IPS-20b (cell line): ENCODE data around the gene ARHGDIG.
"Not testable (repeated sequence)": the region's sequence is repeated elsewhere in the genome, so short reads cannot be mapped to it uniquely, and the experiment has no call there.

Experiments
- H3K27ac ChIP-seq: one replicate; pipeline ENCODE4 v1.5.1; 2013; ENCODE audit warnings: low read length
- H3K27me3 ChIP-seq: 2 replicates; pipeline ENCODE4 v1.6.1; 2013; ENCODE audit warnings: mild to moderate bottlenecking, low read length, inconsistent platforms; ENCODE audit not compliant: insufficient read depth
- H3K36me3 ChIP-seq: 2 replicates; pipeline ENCODE4 v1.6.1; 2013; ENCODE audit warnings: low read depth, mild to moderate bottlenecking, inconsistent platforms, low read length, moderate library complexity; ENCODE audit not compliant: insufficient read depth
- H3K4me1 ChIP-seq: 2 replicates; pipeline ENCODE4 v1.6.1; 2013; ENCODE audit warnings: mild to moderate bottlenecking, control low read depth, inconsistent platforms, low read length, moderate library complexity; ENCODE audit not compliant: insufficient read depth
- H3K4me3 ChIP-seq: 2 replicates; pipeline ENCODE4 v1.5.1; 2013; ENCODE audit warnings: mild to moderate bottlenecking, low read length, inconsistent platforms
- H3K9ac ChIP-seq: 2 replicates; pipeline ENCODE4 v1.6.1; 2013; ENCODE audit warnings: low read depth, mild to moderate bottlenecking, inconsistent platforms, low read length, moderate library complexity
- H3K9me3 ChIP-seq: 2 replicates; pipeline ENCODE4 v1.6.1; 2013; ENCODE audit warnings: mild to moderate bottlenecking, low read depth, low read length, inconsistent platforms; ENCODE audit not compliant: insufficient read depth

ARHGDIG gene

GRCh38 chr16:265002-265529 lies 15.3 kb upstream of the ARHGDIG start:
- no peaks in the 10 kb centered on the region for H3K9me3 ChIP-seq
- peaks cover 35% of the 10 kb centered on the region for H3K36me3 ChIP-seq
- no peak overlapping the region for H3K27ac ChIP-seq
- no peaks in the 10 kb centered on the region for H3K27me3 ChIP-seq
- H3K4me3 ChIP-seq = no peak overlapping the region
- no peak overlapping the region for H3K9ac ChIP-seq
- no peaks in the 10 kb centered on the region for H3K4me1 ChIP-seq

GRCh38 chr16:265711-266110 lies 14.7 kb upstream of the ARHGDIG start:
- Histone ChIP-seq H3K27me3 (no peaks in the 10 kb centered on the region), H3K36me3 (peaks cover 30% of the 10 kb centered on the region), H3K9me3 (no peaks in the 10 kb centered on the region), H3K4me1 (no peaks in the 10 kb centered on the region), H3K9ac (no peak overlapping the region), H3K4me3 (no peak overlapping the region), H3K27ac (no peak overlapping the region)

- H3K36me3 ChIP-seq = peaks cover 22% of the 10 kb centered on the region
- H3K4me3 ChIP-seq = no peak overlapping the region
- no peak overlapping the region for H3K27ac ChIP-seq
- H3K9me3 ChIP-seq = no peaks in the 10 kb centered on the region
- H3K4me1 ChIP-seq = no peaks in the 10 kb centered on the region
- H3K27me3 ChIP-seq = no peaks in the 10 kb centered on the region
- no peak overlapping the region for H3K9ac ChIP-seq
These were observed 13.9 kb upstream of the ARHGDIG start for GRCh38 chr16:266258-267164.

GRCh38 chr16:267562-267961 lies 12.8 kb upstream of the ARHGDIG start:
- H3K4me3 ChIP-seq, H3K9me3 ChIP-seq, H3K9ac ChIP-seq, H3K27ac ChIP-seq, H3K27me3 ChIP-seq, H3K4me1 ChIP-seq: not testable (repeated sequence)
- peaks cover 14% of the 10 kb centered on the region; the same call in 1 of the 2 replicates for H3K36me3 ChIP-seq

GRCh38 chr16:268141-269053 lies 12.0 kb upstream of the ARHGDIG start:
- no peak overlapping the region for H3K9ac ChIP-seq
- peaks cover 11% of the 10 kb centered on the region; the same call in 1 of the 2 replicates for H3K36me3 ChIP-seq

GRCh38 chr16:269061-269796 lies 11.2 kb upstream of the ARHGDIG start:
- Histone ChIP-seq H3K4me3 (no peak overlapping the region), H3K36me3 (peaks cover 5% of the 10 kb centered on the region; the same call in 1 of the 2 replicates), H3K27me3 (peaks cover 7% of the 10 kb centered on the region), H3K4me1 (no peaks in the 10 kb centered on the region), H3K27ac (no peak overlapping the region), H3K9me3 (no peaks in the 10 kb centered on the region), H3K9ac (no peak overlapping the region)

More at GRCh38 chr16:268141-269053, 12.0 kb upstream of the ARHGDIG start:
- Histone ChIP-seq H3K27me3 (no peaks in the 10 kb centered on the region), H3K9me3 (no peaks in the 10 kb centered on the region), H3K4me3 (no peak overlapping the region), H3K27ac (no peak overlapping the region), H3K4me1 (no peaks in the 10 kb centered on the region)

GRCh38 chr16:270381-271255 lies 9.8 kb upstream of the ARHGDIG start:
- no peak overlapping the region for H3K27ac ChIP-seq
- peaks cover 19% of the 10 kb centered on the region for H3K27me3 ChIP-seq
- H3K36me3 ChIP-seq = no peaks in the 10 kb centered on the region
- no peak overlapping the region for H3K4me3 ChIP-seq
- H3K9ac ChIP-seq = no peak overlapping the region
- no peaks in the 10 kb centered on the region for H3K4me1 ChIP-seq
- H3K9me3 ChIP-seq = no peaks in the 10 kb centered on the region

- Histone ChIP-seq H3K27ac (no peak overlapping the region), H3K36me3 (no peaks in the 10 kb centered on the region), H3K4me1 (no peaks in the 10 kb centered on the region), H3K9me3 (no peaks in the 10 kb centered on the region), H3K9ac (no peak overlapping the region), H3K4me3 (no peak overlapping the region), H3K27me3 (peaks cover 35% of the 10 kb centered on the region)
These were observed 7.5 kb upstream of the ARHGDIG start for GRCh38 chr16:272633-273546.

GRCh38 chr16:273547-274421 lies 6.6 kb upstream of the ARHGDIG start:
- Histone ChIP-seq H3K27me3 (peaks cover 42% of the 10 kb centered on the region), H3K9ac (no peak overlapping the region), H3K4me3 (no peak overlapping the region), H3K4me1 (no peaks in the 10 kb centered on the region), H3K27ac (no peak overlapping the region), H3K36me3 (no peaks in the 10 kb centered on the region), H3K9me3 (no peaks in the 10 kb centered on the region)
